ENCODE results near the gene CAMK1G. TPM values are rescaled to one million over a fixed set of nuclear protein-coding genes. Genes with fewer than 3 reads are reported as not detected.

The CAMK1G gene
- total RNA-seq, 2 experiments from 2014 or later: not detected

DNA sequence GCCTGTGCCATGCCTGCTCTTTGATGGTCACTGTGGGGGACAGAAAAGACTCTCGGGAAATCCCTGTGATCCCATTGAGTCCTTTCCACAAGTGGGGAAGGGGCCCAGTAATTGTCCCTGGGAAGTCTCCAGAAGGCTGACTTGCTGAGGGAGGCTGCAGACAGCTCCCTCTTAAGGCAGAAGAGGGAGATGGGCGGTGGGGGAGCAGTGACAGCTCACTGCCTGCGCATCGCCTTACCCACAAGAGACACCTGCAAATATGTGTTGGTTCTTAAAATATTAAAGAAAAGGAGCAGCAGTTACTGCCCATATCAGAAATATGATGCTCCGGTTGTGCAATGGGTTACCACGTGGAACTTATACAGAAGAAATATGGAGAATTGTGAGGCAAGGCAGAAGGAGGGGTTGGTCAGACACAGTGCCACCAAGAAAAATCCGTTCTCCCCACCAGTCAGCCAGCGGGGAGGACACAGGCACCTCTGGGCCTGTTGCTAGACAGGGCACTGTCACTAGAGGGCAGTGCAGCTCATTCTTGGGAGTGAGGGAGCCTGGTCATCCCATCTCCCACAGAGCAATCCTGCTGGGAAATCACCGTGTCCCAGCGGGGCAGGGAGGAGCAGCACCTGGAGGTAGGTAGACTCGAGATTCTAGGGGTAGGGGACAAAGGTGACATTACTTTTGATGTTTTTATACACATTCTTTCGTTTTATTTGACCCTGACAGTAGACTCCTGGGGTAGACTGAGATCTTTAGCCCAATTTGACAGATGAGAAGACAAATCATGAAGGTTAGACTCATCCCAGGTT is 6.9 kb upstream of the CAMK1G start:
- H3K9me3 ChIP-seq (ENCODE audit: control insufficient read depth in 1 of 2, insufficient read depth in 1 of 2, low read length in 2 of 2): no peaks in the 10 kb centered on the region
- ChIA-PET CTCF (interaction anchor here (1.0 to 1.9 kb wide), 3 partner anchors 11 to 254 kb away, joined by 4 to 8 read pairs (median 4); no protein-coding TSS in a partner anchor), POLR2A (no interaction called here)
- no peaks in the 10 kb centered on the region for H3K4me1 ChIP-seq (ENCODE audit: insufficient read depth, low read length)
- H3K4me3 ChIP-seq (ENCODE audit: low read length): no peak overlapping the region
- DNase-seq (peak; percentile 34 to 77 (median 54)), ATAC-seq (ENCODE audit: poor library complexity) (peak; percentile 74)
- intact Hi-C loops (cut with DNase I, micrococcal nuclease): loop anchor here (2.0 to 10.0 kb wide), 3 partner anchors 116 to 738 kb away; no protein-coding TSS in a partner anchor
- no peaks in the 10 kb centered on the region for H3K36me3 ChIP-seq (ENCODE audit: insufficient read depth, low read length)
- H3K27ac ChIP-seq (ENCODE audit: low read depth in 1 of 2, low read length in 2 of 2): no peak overlapping the region
- peaks cover 4 to 9% of the 10 kb centered on the region in 2 experiments for H3K27me3 ChIP-seq (ENCODE audit: control insufficient read depth in 1 of 2, insufficient read depth in 2 of 2, low read length in 2 of 2)
- H3K9me3 Mint-ChIP-seq: no peaks in the 10 kb centered on the region
- no peak overlapping the region for H3K4me3 Mint-ChIP-seq
- TF ChIP-seq, protein P1, sequence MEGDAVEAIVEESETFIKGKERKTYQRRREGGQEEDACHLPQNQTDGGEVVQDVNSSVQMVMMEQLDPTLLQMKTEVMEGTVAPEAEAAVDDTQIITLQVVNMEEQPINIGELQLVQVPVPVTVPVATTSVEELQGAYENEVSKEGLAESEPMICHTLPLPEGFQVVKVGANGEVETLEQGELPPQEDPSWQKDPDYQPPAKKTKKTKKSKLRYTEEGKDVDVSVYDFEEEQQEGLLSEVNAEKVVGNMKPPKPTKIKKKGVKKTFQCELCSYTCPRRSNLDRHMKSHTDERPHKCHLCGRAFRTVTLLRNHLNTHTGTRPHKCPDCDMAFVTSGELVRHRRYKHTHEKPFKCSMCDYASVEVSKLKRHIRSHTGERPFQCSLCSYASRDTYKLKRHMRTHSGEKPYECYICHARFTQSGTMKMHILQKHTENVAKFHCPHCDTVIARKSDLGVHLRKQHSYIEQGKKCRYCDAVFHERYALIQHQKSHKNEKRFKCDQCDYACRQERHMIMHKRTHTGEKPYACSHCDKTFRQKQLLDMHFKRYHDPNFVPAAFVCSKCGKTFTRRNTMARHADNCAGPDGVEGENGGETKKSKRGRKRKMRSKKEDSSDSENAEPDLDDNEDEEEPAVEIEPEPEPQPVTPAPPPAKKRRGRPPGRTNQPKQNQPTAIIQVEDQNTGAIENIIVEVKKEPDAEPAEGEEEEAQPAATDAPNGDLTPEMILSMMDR (IDR thresholded peaks at IDR 0.05): peak; percentile 94
- H3K4me1 Mint-ChIP-seq (ENCODE audit: low read depth): no peaks in the 10 kb centered on the region
- no peaks in the 10 kb centered on the region for H3K36me3 Mint-ChIP-seq (ENCODE audit: low read depth)
- H3K27ac Mint-ChIP-seq: no peak overlapping the region
- H3K27me3 Mint-ChIP-seq: no peaks in the 10 kb centered on the region

DNA sequence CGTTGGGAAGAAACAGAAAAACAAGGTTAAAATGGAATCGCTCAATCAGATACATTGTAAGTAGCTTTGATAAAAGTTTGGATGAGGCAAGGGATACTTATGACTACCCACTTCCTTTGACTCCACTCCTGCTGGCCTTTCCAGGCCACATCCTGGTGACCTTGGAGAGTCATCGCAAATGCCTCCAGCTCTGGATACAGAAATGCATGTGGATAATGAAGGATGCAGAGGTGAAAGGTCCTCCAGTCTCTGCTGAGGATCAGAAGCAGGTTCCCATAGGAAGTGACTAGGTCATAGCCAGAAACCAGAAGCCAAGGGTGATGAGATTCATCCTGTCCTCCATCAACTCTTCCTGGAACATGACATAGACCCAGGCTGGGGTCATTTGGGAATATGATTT is 6.2 kb upstream of the CAMK1G start:
- TF ChIP-seq, protein P1 (IDR thresholded peaks at IDR 0.05): no peak
- Histone ChIP-seq H3K4me1 (ENCODE audit: insufficient read depth, low read length) (no peaks in the 10 kb centered on the region), H3K4me3 (ENCODE audit: low read length) (no peak overlapping the region), H3K27ac (ENCODE audit: low read depth in 1 of 2, low read length in 2 of 2) (no peak overlapping the region), H3K9me3 (ENCODE audit: control insufficient read depth in 1 of 2, insufficient read depth in 1 of 2, low read length in 2 of 2) (no peaks in the 10 kb centered on the region), H3K27me3 (ENCODE audit: control insufficient read depth in 1 of 2, insufficient read depth in 2 of 2, low read length in 2 of 2) (peaks cover 4 to 16% of the 10 kb centered on the region in 2 experiments), H3K36me3 (ENCODE audit: insufficient read depth, low read length) (no peaks in the 10 kb centered on the region)
- intact Hi-C loops (cut with DNase I, micrococcal nuclease): loop anchor here (2.0 to 10.0 kb wide), 3 partner anchors 115 to 737 kb away; no protein-coding TSS in a partner anchor
- ATAC-seq (ENCODE audit: poor library complexity): no peak
- H3K36me3 Mint-ChIP-seq (ENCODE audit: low read depth): no peaks in the 10 kb centered on the region
- no peak for DNase-seq
- no peak overlapping the region for H3K27ac Mint-ChIP-seq
- H3K27me3 Mint-ChIP-seq: no peaks in the 10 kb centered on the region
- POLR2A ChIA-PET: no interaction called here
- CTCF ChIA-PET: interaction anchor here (1.0 to 1.9 kb wide), 3 partner anchors 12 to 254 kb away, joined by 4 to 8 read pairs (median 4); no protein-coding TSS in a partner anchor
- no peak overlapping the region for H3K4me3 Mint-ChIP-seq
- no peaks in the 10 kb centered on the region for H3K9me3 Mint-ChIP-seq
- H3K4me1 Mint-ChIP-seq (ENCODE audit: low read depth): no peaks in the 10 kb centered on the region

DNA sequence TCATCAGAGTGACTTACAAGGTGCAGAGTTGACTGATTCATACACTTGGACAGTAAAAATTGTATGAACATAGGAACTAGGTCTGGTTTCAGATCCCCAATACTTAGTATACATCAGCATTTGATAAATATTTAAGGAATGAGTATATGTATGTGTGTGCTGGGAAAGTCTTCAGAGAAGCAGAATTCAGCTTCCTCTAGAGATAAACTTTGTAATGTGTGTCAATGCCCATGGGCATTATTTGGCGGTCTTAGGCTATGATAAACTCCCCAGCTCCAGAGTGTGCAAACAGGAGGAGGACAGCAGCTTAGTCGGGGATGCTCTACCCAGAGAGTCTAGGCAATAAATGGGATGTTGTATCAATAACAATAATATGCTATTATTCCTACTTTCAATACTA is 2.9 kb upstream of the CAMK1G start:
- no peak overlapping the region for H3K4me3 ChIP-seq (ENCODE audit: low read length)
- H3K27me3 ChIP-seq (ENCODE audit: control insufficient read depth in 1 of 2, insufficient read depth in 2 of 2, low read length in 2 of 2): peaks cover 29 to 47% of the 10 kb centered on the region in 2 experiments

More for the DNA sequence above, 2.9 kb upstream of the CAMK1G start:
- ChIA-PET CTCF (interaction anchor here (1.0 kb wide), 1 partner anchor 11 kb away, joined by 3 read pairs; no protein-coding TSS in a partner anchor), POLR2A (no interaction called here)
- DNase-seq (no peak), ATAC-seq (ENCODE audit: poor library complexity) (no peak)
- no peaks in the 10 kb centered on the region for H3K36me3 ChIP-seq (ENCODE audit: insufficient read depth, low read length)
- no peak overlapping the region for H3K4me3 Mint-ChIP-seq
- no peaks in the 10 kb centered on the region for H3K9me3 Mint-ChIP-seq
- no peaks in the 10 kb centered on the region for H3K27me3 Mint-ChIP-seq
- H3K9me3 ChIP-seq (ENCODE audit: control insufficient read depth in 1 of 2, insufficient read depth in 1 of 2, low read length in 2 of 2): peaks cover 0 to 1% of the 10 kb centered on the region in 2 experiments
- no peaks in the 10 kb centered on the region for H3K36me3 Mint-ChIP-seq (ENCODE audit: low read depth)
- no peak overlapping the region for H3K27ac Mint-ChIP-seq
- intact Hi-C loops (cut with DNase I, micrococcal nuclease): no loop called here
- no peaks in the 10 kb centered on the region for H3K4me1 Mint-ChIP-seq (ENCODE audit: low read depth)
- H3K4me1 ChIP-seq (ENCODE audit: insufficient read depth, low read length): peaks cover 5% of the 10 kb centered on the region
- H3K27ac ChIP-seq (ENCODE audit: low read depth in 1 of 2, low read length in 2 of 2): no peak overlapping the region
- TF ChIP-seq, protein P1 (IDR thresholded peaks at IDR 0.05): no peak

All from CD4-positive, alpha-beta T cell (primary cell).